ENCODE measurements around the gene VPREB3.
"Not testable (repeated sequence)": the region's sequence is repeated elsewhere in the genome, so short reads cannot be mapped to it uniquely, and the experiment has no call there.

VPREB3 gene

GRCh38 chr22:23744001-23744400, 10.2 kb downstream of the VPREB3 start:
- no peak for TF ChIP-seq CTCF (IDR thresholded peaks at IDR 0.05)
- H3K27me3 ChIP-seq (ENCODE audit: control insufficient read depth, insufficient read depth, low read length), result no peaks in the 10 kb centered on the region
- no peak overlapping the region for H2AFZ ChIP-seq
- no peaks in the 10 kb centered on the region for H3K79me2 ChIP-seq
- H3K9ac ChIP-seq, result no peak overlapping the region
- no peak overlapping the region for H3K4me2 ChIP-seq (ENCODE audit: low read length)
- H3K36me3 ChIP-seq (ENCODE audit: control insufficient read depth, insufficient read depth, low read length), result no peaks in the 10 kb centered on the region
- no peak overlapping the region for H3K4me3 ChIP-seq (ENCODE audit: low read depth, low read length)
- no peak overlapping the region for H3K27ac ChIP-seq
- H3K4me1 ChIP-seq, result peaks cover 9% of the 10 kb centered on the region
- H3K9me3 ChIP-seq (ENCODE audit: control insufficient read depth, low read length), result no peaks in the 10 kb centered on the region

DNA sequence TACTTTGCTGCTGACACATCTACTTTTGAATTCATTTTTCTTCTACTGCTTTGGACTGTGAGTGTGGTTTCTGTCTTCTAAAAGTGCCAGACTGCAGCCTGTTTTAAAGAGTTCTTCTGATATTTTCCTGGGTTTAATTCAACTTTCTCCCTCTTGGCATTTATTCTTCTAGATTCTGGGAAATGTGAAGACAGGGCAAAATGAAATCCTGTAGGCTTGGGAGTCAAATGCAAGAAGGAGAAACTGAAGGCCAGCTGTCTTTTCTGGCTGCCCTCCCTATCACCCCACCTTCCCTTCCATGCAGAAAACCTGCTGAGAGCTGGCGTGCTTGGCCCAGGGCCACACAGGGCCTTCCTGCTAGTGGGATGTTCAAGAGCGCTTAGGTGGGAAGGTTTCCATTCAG, 10.9 kb downstream of the VPREB3 start:
- Histone ChIP-seq H3K4me2 (ENCODE audit: low read length) (no peak overlapping the region), H3K79me2 (no peaks in the 10 kb centered on the region), H3K27ac (no peak overlapping the region), H3K4me3 (ENCODE audit: low read depth, low read length) (no peak overlapping the region), H3K9ac (no peak overlapping the region), H3K9me3 (ENCODE audit: control insufficient read depth, low read length) (no peaks in the 10 kb centered on the region), H2AFZ (no peak overlapping the region), H3K4me1 (peaks cover 9% of the 10 kb centered on the region), H3K27me3 (ENCODE audit: control insufficient read depth, insufficient read depth, low read length) (no peaks in the 10 kb centered on the region), H3K36me3 (ENCODE audit: control insufficient read depth, insufficient read depth, low read length) (no peaks in the 10 kb centered on the region)
- TF ChIP-seq CTCF (IDR thresholded peaks at IDR 0.05), result no peak

DNA sequence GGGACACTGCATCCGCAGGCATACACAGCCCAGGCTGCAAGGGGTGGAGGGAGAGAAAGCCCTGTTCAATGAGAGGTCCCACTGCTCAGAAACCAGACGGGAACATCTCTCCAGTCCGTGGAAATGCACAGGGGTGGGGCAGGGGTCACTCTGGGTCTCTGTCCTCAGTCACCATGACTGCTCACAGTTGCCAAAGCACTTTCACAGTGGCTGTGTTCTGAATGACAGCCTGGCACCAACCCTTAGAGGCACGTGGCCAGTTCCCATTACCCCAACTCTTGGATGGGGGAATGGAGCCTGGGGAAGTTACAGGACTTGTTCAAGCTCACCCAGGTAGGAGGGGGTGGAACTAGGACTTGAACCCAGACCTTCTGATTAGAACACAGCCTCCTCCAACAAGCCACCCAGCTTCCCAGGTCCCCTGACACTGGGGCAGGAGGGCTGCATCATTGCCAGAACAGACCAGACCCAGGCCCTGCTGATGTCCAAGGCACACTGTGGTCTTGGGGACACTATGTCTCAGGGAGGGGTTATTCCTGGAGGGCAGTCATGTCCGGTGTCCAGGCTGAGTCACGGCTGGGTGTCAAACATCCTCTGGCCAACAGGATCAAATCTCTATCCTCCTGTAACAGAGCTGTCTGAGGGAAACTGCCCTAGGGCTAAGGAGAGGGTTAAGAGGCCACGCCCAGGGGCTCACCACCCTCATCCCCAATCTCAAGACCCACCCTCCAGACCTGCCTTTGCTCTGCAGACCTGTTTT, 11.5 kb downstream of the VPREB3 start:
- Histone ChIP-seq H3K9ac (no peak overlapping the region), H3K27me3 (ENCODE audit: control insufficient read depth, insufficient read depth, low read length) (no peaks in the 10 kb centered on the region), H3K4me1 (peaks cover 9% of the 10 kb centered on the region), H3K9me3 (ENCODE audit: control insufficient read depth, low read length) (no peaks in the 10 kb centered on the region), H3K4me3 (ENCODE audit: low read depth, low read length) (no peak overlapping the region), H3K79me2 (no peaks in the 10 kb centered on the region), H2AFZ (no peak overlapping the region), H3K27ac (no peak overlapping the region), H3K36me3 (ENCODE audit: control insufficient read depth, insufficient read depth, low read length) (no peaks in the 10 kb centered on the region), H3K4me2 (ENCODE audit: low read length) (no peak overlapping the region)
- no peak for TF ChIP-seq CTCF (IDR thresholded peaks at IDR 0.05)

DNA sequence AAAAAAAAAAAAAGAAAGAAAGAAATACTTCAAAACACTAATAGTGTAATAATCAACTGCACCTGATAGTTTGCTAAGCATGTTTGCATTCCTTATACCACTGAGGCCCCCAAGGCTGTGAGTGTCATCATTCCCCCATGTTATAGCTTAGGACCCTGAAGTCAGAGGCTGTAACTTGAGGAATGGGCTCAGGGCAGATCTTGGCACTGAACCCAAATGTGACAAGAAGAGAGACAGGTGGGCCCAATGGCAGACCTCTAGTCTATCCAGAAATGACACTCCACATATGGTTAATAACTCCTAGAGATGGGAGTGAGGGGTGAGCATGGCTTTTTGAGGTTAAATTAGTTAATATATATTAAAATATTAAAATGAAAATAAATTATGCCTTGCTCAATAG, 16.5 kb downstream of the VPREB3 start:
- Histone ChIP-seq H3K4me3 (ENCODE audit: low read depth, low read length) (no peak overlapping the region), H2AFZ (no peak overlapping the region), H3K27me3 (ENCODE audit: control insufficient read depth, insufficient read depth, low read length) (no peaks in the 10 kb centered on the region), H3K4me1 (peaks cover under 1% of the 10 kb centered on the region), H3K36me3 (ENCODE audit: control insufficient read depth, insufficient read depth, low read length) (no peaks in the 10 kb centered on the region), H3K9ac (no peak overlapping the region), H3K27ac (no peak overlapping the region), H3K9me3 (ENCODE audit: control insufficient read depth, low read length) (no peaks in the 10 kb centered on the region), H3K79me2 (no peaks in the 10 kb centered on the region), H3K4me2 (ENCODE audit: low read length) (no peak overlapping the region)
- TF ChIP-seq CTCF (IDR thresholded peaks at IDR 0.05), result no peak

GRCh38 chr22:23728108-23728507, 26.1 kb downstream of the VPREB3 start:
- H3K4me1 ChIP-seq; H3K4me3 ChIP-seq (ENCODE audit: low read depth, low read length); H3K9me3 ChIP-seq (ENCODE audit: control insufficient read depth, low read length); H3K79me2 ChIP-seq; H3K27ac ChIP-seq; H3K9ac ChIP-seq; H3K36me3 ChIP-seq (ENCODE audit: control insufficient read depth, insufficient read depth, low read length); H3K27me3 ChIP-seq (ENCODE audit: control insufficient read depth, insufficient read depth, low read length); H2AFZ ChIP-seq; H3K4me2 ChIP-seq (ENCODE audit: low read length): not testable (repeated sequence)

Data from parathyroid adenoma (tissue), 2 donors.